Stimulated activated CD4-positive, alpha-beta T cell treated with anti-CD3 and anti-CD28 coated beads, TNF-alpha, amount 100 ng/mL, for 4 hours (primary cell): ENCODE data around the gene PGBD5.
A peak's percentile ranks its signal among the peaks of the same experiment; 100 is the strongest.

Source experiments
- DNase-seq, 3 experiments: peaks; one replicate each; pipeline ENCODE4 v3.0.0-alpha.2; 2020; ENCODE audit warnings: low read depth in 3 of 3

The PGBD5 gene

DNA sequence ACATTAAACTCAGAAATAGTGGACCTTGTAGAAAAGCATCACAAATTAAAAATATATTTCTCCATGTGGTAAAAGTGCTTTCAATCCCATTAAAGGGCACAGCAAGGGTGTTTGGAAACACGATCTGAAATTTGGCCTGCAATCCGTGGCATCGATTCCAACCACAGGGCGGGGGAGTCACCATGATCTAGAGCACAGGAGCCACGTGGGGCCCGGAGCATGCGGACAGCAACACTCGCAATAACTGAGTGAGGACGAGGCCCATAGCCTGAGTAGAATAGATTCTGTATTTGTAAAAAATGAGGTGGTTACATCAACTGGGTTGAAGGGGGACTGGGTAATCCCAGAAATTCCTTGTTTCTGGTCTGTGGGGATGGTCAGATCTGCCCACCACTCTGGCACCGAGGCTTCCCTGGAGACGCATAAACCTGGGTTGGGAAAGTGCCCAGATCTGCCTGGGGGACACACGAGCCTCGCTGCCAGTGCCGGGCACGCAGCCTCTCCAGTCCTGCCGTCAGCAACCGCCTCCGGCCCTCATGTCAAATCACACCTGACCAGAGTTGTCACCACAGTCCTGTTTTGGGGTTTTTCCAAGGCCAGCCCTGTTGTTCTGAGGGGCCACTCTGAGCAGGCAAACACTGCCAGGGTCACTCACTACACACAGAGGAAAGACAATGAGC is 104.3 kb downstream of the PGBD5 start:
- DNase-seq: no peak

DNA sequence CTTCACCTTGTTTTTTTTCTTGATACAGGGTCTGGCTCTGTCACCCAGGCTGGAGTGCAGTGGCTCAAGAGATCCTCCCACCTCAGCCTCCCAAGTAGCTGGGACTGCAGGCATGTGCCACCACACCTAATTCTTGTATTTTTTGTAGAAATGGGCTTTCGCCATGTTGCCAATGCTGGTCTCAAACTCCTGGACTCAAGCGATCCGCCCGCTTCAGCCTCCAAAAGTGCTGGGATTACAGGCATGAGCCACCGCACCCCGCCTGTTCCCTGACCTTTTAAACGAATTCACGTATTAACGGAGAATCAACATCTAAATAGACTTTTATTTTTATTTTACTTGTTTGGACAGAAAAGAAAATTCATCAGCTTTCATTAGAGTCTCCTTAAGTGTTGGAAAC is 104.8 kb downstream of the PGBD5 start:
- DNase-seq: no peak

- no peak for DNase-seq
These were observed 105.3 kb downstream of the PGBD5 start for GRCh38 chr1:230320804-230321203.

DNA sequence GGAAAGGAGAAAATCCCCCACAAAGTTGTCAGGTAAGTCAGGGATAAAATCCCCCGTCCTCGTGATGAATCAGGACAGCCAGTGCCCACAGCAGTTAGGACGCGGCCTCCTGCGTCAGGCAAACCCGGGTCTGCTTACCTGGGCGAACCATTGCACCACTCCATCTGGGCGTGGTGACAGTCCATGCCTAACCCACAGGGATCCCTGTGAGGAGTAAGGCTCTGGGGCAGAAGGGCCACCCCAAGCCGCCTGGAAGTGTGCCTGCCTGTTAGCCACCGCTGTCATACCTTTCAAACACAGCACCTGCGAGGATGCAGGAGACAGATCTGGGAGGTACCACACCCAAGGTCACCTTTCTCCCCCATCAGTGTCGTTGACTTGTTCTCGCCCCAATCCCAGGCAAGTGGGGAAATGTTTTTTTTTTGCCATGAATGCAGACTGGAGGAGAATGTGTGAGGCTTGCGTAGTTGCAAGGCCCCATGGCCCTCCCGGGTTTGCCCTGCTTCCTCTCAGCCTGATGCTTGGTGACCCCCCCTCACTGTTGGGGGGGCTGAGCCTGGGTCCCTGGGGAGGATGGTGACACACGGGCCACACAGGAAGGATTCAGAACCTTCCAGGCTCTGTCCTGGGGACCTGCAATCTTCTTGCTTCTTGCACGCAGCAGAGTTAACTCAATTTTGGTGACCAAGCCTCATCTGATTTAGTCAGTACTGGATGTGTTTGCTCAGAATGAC is 107.0 kb downstream of the PGBD5 start:
- DNase-seq: no peak

DNA sequence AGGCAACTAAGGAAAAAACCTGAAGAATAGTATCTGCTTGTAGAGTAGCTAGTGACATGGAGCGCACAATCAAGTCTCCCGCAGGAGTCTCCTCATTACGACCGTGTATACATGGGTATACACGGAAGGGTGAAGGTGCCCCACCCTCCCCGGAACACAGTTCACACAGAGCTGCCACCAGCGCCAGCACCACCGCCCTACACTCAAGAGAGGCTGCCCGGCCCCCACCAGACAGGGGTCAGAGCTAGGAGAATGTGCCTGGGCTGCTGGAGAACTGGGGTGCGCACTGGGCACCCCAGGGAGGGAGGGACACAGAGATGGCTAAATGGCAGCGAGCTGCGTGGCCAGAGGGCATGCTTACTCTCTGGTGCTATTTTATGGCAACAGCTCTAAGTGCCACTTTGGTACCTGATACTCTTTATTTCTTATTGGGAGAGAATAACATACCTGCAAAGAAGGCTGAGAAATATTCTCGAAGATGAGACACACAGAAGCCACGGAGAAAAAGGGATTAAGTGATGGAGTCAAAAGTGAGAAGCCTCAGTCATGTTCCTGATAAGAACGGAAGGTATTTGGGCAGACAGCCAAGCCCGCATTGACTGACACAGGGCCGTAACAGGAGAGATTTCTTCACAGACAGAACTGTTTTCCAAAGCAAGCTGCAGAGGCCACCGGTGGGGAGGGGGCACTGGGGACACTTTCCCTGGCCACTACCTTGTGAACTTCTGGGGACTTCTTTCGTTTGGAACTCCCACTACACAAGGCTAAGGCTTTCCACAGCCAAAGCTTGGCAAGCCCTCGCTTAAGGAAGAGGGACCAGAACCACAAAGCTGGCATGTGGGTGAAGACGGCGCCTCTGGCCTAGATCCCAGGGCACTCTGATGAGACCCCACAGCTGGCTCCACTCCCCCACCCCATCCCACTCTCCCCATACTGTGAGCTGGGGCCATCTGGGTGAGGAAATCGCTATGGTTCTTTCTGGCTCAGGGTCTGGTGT is 108.0 kb downstream of the PGBD5 start:
- DNase-seq: no peak

- no peak for DNase-seq
These were observed 109.0 kb downstream of the PGBD5 start for GRCh38 chr1:230316864-230317745.

DNA sequence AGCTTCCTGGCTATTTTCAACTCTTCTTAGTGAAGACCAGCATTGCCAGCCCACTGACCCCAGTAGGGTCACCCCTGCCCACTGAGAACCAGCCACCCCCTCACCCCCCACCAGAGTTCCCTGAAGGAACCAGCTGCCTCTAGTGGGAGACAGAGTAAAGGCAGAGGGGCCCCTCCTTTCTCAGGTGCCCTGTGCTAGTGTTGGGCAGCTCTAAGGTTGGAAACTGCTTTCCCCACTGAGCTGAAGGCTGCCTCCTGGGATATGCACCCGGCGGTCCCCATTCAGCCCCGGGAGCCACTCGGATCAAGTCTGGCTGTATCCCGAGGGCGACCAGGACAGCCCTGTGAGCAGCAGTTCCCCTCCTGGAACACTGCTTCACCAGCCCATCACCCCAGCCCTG is 111.0 kb downstream of the PGBD5 start:
- no peak for DNase-seq

DNA sequence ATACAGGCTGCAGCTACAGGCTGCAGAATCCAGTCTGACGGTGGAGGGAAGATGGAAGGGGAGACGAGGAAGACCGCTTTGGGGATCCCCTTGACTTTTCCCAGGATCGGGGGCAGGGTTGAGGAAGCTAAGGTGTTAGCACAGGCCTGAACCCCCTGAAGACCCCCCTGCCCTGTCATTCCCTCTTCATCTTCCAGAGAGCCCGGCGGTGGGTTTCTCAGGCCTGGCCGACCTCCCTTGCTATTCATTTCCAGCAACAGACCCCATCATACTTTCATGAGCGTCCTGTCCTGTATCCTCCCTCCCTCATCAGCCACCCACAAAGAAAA is 112.0 kb downstream of the PGBD5 start:
- DNase-seq: no peak

DNA sequence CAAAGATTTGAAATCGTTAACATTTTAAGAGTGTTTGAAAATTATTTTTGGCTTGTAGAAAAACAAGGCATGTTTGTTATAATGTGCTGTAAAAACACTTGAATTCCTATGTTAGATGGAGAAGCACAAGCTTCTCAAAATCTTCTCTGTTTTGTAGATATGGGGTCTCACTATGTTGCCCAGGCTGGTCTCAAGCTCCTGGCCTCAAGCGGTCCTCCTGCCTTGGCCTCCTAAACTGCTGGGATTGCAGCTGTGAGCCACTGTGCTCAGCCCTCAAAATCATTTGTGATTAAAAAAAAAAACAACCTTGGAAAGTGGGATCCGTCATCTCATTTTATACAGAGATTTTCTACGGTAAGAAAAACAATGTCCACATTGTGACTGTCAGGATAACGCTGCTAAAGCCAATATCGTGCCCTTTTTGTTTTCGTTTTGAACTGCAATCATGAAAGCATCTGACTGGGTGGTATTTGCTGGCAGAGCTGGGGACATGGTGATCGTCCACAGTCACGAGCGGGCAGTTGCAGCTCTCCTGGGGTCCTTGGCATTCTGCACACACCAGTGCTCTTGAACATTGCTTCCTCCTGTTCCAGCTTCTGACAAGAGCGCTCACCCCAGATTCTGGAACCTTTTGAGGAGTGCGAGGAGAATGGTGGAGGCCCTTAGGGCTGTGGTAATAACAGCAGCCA is 112.5 kb downstream of the PGBD5 start:
- DNase-seq: no peak

DNA sequence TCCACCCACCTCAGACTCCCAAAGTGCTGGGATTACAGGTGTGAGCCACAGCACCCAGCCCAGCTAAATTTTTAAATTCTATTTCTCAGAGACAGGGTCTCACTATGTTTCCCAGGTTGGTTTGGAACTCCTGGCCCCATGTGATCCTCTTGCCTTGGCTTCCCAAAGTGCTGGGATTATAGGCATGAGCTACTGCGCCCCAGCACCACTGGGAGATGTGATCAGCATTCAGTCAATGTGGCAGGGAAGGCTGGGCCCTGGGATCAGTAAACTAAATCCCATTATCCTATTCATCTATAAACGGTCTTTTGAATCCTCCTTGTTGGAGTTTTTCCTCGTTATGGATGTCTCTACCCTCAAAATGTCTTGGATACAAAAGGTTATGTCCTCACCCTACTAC is 113.5 kb downstream of the PGBD5 start:
- no peak for DNase-seq

DNA sequence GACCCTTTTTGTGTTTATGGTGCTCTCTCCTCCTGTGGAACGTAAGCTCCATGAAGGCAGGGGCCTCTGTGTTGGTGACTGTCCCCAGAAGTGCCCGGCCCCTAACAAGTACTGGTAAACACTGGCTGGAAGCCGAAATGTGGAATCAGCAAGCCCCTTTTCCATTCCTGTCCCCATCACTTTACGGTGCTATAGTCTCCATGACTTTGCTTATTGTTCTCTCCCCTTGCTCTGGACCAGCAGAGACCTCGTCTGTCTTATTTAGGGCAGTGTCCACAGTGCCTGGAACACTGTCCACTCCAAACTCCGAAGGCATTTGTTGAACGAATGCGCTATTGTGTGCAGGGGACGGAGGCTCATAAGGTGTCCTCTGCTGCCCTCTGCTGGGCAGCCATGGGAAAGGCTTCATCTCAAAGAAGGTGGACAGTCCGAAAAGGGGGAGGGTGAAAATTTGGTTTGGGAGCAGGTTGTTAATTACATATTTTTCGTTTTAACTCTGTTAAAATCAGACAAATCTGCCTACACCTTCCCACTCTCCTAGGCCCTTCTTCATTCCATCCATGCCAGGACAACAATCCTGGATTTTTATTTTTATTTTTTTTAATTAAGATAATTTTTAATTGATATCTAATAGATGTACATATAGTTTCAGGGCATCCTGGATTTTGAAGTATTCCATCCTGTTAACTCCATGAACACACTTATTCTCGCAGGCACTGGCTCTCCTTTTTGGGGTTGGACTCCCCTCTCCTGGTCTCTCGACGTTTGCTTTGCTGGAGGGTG is 115.6 kb downstream of the PGBD5 start:
- peak; percentile 16 to 43 (median 23) for DNase-seq

DNA sequence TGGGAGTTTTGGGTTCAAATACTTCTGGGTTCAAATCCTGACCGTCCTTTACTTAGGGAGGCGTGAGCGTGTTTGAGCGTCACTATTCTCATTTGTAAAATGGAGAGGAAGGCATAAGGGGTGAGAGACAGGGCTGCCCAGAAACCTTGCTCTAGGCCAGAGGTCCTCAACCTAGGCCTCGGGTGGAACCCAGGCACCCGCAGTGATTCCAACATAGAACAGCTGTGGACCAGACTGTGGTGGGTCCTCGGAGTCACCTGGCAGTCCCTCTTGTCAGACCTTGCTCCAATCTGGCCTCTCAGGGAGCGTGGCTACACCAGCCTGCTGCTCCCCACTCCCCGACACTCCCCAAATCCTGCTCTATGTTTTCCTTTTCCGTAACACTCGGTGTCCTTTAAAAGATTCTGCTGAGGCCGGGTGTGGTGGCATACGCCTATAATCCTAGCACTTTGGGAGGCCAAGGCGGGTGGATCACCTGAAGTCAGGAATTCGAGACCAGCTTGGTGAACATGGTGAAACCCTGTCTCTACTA is 116.4 kb downstream of the PGBD5 start:
- no peak for DNase-seq

- no peak for DNase-seq
These were observed 117.3 kb downstream of the PGBD5 start for GRCh38 chr1:230308821-230309220.

DNA sequence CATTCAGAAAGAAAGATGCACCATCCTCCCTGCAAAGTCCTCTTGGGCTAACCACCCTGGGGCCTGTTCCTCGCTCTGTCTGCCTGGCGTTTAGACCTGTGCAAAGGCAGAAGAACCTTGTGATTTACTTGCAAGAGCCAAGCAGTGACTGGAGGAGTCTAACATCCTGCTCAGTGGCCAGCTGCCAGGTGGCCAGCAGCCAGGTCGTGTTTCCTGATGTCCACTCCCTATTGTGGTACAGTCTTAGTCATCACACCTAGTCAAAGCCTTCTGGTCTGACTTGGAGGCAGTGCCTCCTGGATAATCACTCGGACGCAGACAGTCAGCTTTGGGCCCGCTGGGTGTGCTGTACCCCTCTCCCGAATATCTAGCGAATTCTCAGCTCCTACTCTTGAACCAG is 118.1 kb downstream of the PGBD5 start:
- no peak for DNase-seq

GRCh38 chr1:230307213-230307612 is 118.9 kb downstream of the PGBD5 start:
- DNase-seq: no peak

- DNase-seq: no peak
These were observed 120.0 kb downstream of the PGBD5 start for GRCh38 chr1:230306169-230306568.

DNA sequence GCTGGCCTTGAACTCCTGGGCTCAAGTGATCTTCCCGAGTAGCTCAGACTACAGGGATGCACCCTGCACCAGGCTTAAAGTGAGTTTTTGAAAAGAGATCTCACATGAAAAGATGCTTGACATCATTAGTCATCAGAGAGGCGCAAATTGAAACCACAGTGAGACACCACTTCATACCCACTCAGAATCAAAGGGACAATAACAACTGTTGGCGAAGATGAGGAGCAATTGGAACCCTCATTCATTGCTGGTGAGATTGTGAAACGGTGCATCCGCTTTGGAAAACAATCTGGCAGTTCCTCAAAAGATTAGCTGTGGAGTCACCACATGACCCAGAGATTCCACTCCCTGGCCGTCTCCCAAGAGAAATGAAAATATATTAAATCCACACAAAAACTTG is 122.3 kb downstream of the PGBD5 start:
- no peak for DNase-seq

DNA sequence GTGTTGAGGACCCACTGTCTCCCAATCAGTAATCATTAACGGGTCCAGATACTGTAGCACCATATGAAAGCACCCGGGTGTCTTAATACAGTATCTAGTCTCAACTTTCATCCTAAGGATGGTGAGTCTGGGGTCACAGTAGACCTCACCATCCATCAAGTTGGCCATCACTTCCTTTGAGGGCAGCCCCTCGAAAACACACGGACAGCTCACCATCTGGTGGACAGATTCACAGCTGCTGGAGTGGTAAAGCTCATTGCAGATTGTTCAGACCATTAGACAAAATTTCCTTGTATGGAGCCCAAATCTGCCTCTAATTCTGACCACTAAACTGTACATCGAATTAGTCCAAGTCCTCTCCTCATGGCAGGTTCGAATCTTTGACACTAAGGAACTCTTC is 123.1 kb downstream of the PGBD5 start:
- DNase-seq: no peak

DNA sequence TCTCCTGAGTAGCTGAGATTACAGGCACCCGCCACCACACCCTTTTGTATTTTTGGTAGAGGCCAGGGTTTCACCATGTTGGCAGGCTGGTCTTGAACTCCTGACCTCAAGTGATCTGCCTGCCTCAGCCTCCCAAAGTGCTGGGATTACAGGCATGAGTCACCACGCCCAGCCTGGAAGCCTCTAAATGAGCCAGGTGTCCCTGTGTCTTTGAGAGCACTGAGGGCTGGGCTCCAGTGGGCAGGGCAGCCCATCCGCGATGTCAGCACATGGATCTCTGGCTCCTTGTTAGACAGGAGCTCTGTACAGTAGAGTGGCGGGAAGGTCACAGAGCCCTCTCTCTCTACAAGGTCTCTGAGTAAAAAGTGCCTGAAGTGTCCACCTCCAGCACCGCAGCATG is 124.3 kb downstream of the PGBD5 start:
- no peak for DNase-seq

GRCh38 chr1:230301322-230301721 is 124.8 kb downstream of the PGBD5 start:
- DNase-seq: no peak
